Stomach (tissue), 9 donors: ENCODE measurements around the gene COL4A4. TPM values are rescaled to one million over a fixed set of nuclear protein-coding genes. Genes with fewer than 3 reads are reported as not detected.

Source experiments
- DNase-seq, 2 donors: peaks; one replicate each; pipeline versions ENCODE4 v3.0.0 to v3.0.0-alpha.2; 2013 to 2019
- H3K27ac ChIP-seq, 5 donors: fragments of 200-600 bp in 4 of 5; sonication (generic) in 4 of 5; one replicate each; pipeline ENCODE4 v1.5.1; 2013 to 2019; ENCODE audit warnings: mild to moderate bottlenecking in 1 of 5, moderate library complexity in 1 of 5
- H3K27me3 ChIP-seq, 3 donors: fragments of 200-600 bp; sonication (generic); one replicate each; pipeline ENCODE4 v1.5.1; 2017 to 2019; ENCODE audit warnings: mixed run types in 1 of 3
- H3K36me3 ChIP-seq, 4 donors: fragments of 200-600 bp; sonication (generic); 1 replicate in 3 of 4; 2 replicates in 1 of 4; pipeline ENCODE4 v1.5.1; 2016 to 2019
- H3K4me1 ChIP-seq, 4 donors: fragments of 200-600 bp; sonication (generic); one replicate each; pipeline ENCODE4 v1.5.1; 2016 to 2019
- H3K4me3 ChIP-seq, 4 donors: fragments of 200-600 bp; sonication (generic) in 3 of 4; one replicate each; pipeline ENCODE4 v1.5.1; 2016 to 2019; ENCODE audit warnings: mild to moderate bottlenecking in 1 of 4
- H3K9me3 ChIP-seq, 4 donors: fragments of 200-600 bp; sonication (generic); one replicate each; pipeline ENCODE4 v1.5.1; 2016 to 2019
- CTCF ChIP-seq, 7 experiments: fragments of 450-650 bp in 4 of 7; fragments of 200-600 bp in 3 of 7; sonication (generic) in 3 of 7; IDR thresholded peaks; one replicate each; pipeline ENCODE4 v1.5.1; 2016 to 2019; ENCODE audit warnings: antibody characterized with exemption in 7 of 7, control low read depth in 2 of 7, mild to moderate bottlenecking in 1 of 7
- EP300 ChIP-seq: sonication (generic); formaldehyde crosslinking; IDR thresholded peaks from one replicate; pipeline ENCODE4 v1.6.1; 2017; ENCODE audit warnings: antibody characterized with exemption
- POLR2A ChIP-seq, 4 donors: fragments of 450-650 bp; IDR thresholded peaks; one replicate each; pipeline ENCODE4 v1.6.1; 2016; ENCODE audit warnings: antibody characterized with exemption in 4 of 4, control low read depth in 2 of 4, mild to moderate bottlenecking in 1 of 4, moderate library complexity in 1 of 4
- POLR2AphosphoS5 ChIP-seq, 3 donors: sonication (generic); formaldehyde crosslinking; IDR thresholded peaks; one replicate each; pipeline ENCODE4 v1.6.1; 2016; ENCODE audit warnings: antibody characterized with exemption in 3 of 3
- WGBS, 5 donors: extraction: QIAGEN DNeasy Blood & Tissue Kit in 3 of 5; methylation state at CpG; one replicate each; pipeline versions ENCODE4 v1.1.5 to v1.1.7; 2013 to 2018; 5-methylcytosine and 5-hydroxymethylcytosine counted together
- intact Hi-C: fragments of 100-400 bp; cut with DNase I; formaldehyde crosslinking; loops from one replicate; pipeline ENCODE4 v1.15.1; 2023; ENCODE audit warnings: low total_unique reads
- polyA plus RNA-seq, 3 donors: library from polyadenylated mRNA; stranded (reverse); fragments of 200-250 nt; gene quantifications; one replicate each; pipeline ENCODE4 v1.2.3, GENCODE V29; 2013
- total RNA-seq, 5 donors: library from RNA; depleted of rRNA; stranded (reverse); fragments of >200 nt; gene quantifications; one replicate each; pipeline versions ENCODE4 v1.1.0 to v1.2.3, GENCODE V29; 2014 to 2016
- donor health status: healthy with polysubstance abuse.
- donor health status: Bipolar disorder and iron deficiency.
- donor health status: healthy.

Gene COL4A4
- total and polyA plus RNA-seq, 8 donors = 0.15 to 7.6 (median 0.55) TPM; not detected in 1

GRCh38 chr2:227127201-227127600, 36.8 kb downstream of the COL4A4 start:
- TF ChIP-seq EP300 = no peak
- TF ChIP-seq POLR2AphosphoS5 (IDR thresholded peaks at IDR 0.05) = no peak
- no peak for TF ChIP-seq POLR2A (IDR thresholded peaks at IDR 0.05)
- Histone ChIP-seq H3K4me1 (peaks cover 0 to 4% (median 0%) of the 10 kb centered on the region in 4 donors), H3K36me3 (no peaks in the 10 kb centered on the region), H3K9me3 (no peaks in the 10 kb centered on the region), H3K27me3 (peaks cover 0 to 15% (median 3%) of the 10 kb centered on the region in 3 donors), H3K4me3 (no peak overlapping the region), H3K27ac (no peak overlapping the region)
- WGBS, 5 donors = 43 to 57% (median 46%) methylated on average over 8 of the region's 8 CpGs
- intact Hi-C loops = no loop called here
- no peak for DNase-seq

- intact Hi-C loops = no loop called here
- no peak overlapping the region for H3K4me3 ChIP-seq
- DNase-seq = no peak
- H3K27ac ChIP-seq = no peak overlapping the region
- no peaks in the 10 kb centered on the region for H3K36me3 ChIP-seq
- peaks cover 0 to 15% (median 3%) of the 10 kb centered on the region in 3 donors for H3K27me3 ChIP-seq
- WGBS, 5 donors = 66 to 80% (median 73%) methylated on average over 5 of the region's 5 CpGs
- no peak for TF ChIP-seq POLR2AphosphoS5 (IDR thresholded peaks at IDR 0.05)
- TF ChIP-seq EP300 = no peak
- no peak for TF ChIP-seq CTCF (IDR thresholded peaks at IDR 0.05)
- no peak for TF ChIP-seq POLR2A (IDR thresholded peaks at IDR 0.05)
- peaks cover 0 to 4% (median 0%) of the 10 kb centered on the region in 4 donors for H3K4me1 ChIP-seq
- H3K9me3 ChIP-seq = no peaks in the 10 kb centered on the region
Observed at GRCh38 chr2:227125506-227125905, 38.5 kb downstream of the COL4A4 start.

- TF ChIP-seq POLR2AphosphoS5 (IDR thresholded peaks at IDR 0.05) (no peak), CTCF (IDR thresholded peaks at IDR 0.05) (no peak)
- intact Hi-C loops = no loop called here
- Histone ChIP-seq H3K36me3 (no peaks in the 10 kb centered on the region), H3K9me3 (no peaks in the 10 kb centered on the region), H3K4me3 (no peak overlapping the region), H3K27ac (no peak overlapping the region), H3K4me1 (peaks cover 0 to under 1% (median 0%) of the 10 kb centered on the region in 4 donors), H3K27me3 (peaks cover 0 to 15% (median 3%) of the 10 kb centered on the region in 3 donors)
- 48 to 66% (median 54%) methylated on average over 2 of the region's 2 CpGs for WGBS, 5 donors
- DNase-seq = no peak
Observed at GRCh38 chr2:227124811-227125210, 39.2 kb downstream of the COL4A4 start.

- DNase-seq = no peak
- Histone ChIP-seq H3K4me3 (no peak overlapping the region), H3K27ac (no peak overlapping the region), H3K36me3 (no peaks in the 10 kb centered on the region), H3K4me1 (no peaks in the 10 kb centered on the region), H3K9me3 (no peaks in the 10 kb centered on the region), H3K27me3 (peaks cover 0 to 13% (median 3%) of the 10 kb centered on the region in 3 donors)
- TF ChIP-seq POLR2A (IDR thresholded peaks at IDR 0.05) (no peak), EP300 (no peak), CTCF (IDR thresholded peaks at IDR 0.05) (no peak), POLR2AphosphoS5 (IDR thresholded peaks at IDR 0.05) (no peak)
- 57 to 91% (median 83%) methylated on average over 2 to 4 of the region's 4 CpGs for WGBS, 5 donors
- intact Hi-C loops = no loop called here
Observed at GRCh38 chr2:227123697-227124096, 40.3 kb downstream of the COL4A4 start.

GRCh38 chr2:227118353-227118752, 45.7 kb downstream of the COL4A4 start:
- no peaks in the 10 kb centered on the region for H3K36me3 ChIP-seq
- intact Hi-C loops = no loop called here
- TF ChIP-seq POLR2AphosphoS5 (IDR thresholded peaks at IDR 0.05) = no peak
- no peak for TF ChIP-seq POLR2A (IDR thresholded peaks at IDR 0.05)
- no peak for TF ChIP-seq CTCF (IDR thresholded peaks at IDR 0.05)
- no peak for TF ChIP-seq EP300
- no peak overlapping the region for H3K27ac ChIP-seq
- H3K27me3 ChIP-seq = no peaks in the 10 kb centered on the region
- no peaks in the 10 kb centered on the region for H3K4me1 ChIP-seq
- no peak overlapping the region for H3K4me3 ChIP-seq
- H3K9me3 ChIP-seq = no peaks in the 10 kb centered on the region
- no peak for DNase-seq
